ENCODE results near the gene DPT.

- TF ChIP-seq, protein P1, sequence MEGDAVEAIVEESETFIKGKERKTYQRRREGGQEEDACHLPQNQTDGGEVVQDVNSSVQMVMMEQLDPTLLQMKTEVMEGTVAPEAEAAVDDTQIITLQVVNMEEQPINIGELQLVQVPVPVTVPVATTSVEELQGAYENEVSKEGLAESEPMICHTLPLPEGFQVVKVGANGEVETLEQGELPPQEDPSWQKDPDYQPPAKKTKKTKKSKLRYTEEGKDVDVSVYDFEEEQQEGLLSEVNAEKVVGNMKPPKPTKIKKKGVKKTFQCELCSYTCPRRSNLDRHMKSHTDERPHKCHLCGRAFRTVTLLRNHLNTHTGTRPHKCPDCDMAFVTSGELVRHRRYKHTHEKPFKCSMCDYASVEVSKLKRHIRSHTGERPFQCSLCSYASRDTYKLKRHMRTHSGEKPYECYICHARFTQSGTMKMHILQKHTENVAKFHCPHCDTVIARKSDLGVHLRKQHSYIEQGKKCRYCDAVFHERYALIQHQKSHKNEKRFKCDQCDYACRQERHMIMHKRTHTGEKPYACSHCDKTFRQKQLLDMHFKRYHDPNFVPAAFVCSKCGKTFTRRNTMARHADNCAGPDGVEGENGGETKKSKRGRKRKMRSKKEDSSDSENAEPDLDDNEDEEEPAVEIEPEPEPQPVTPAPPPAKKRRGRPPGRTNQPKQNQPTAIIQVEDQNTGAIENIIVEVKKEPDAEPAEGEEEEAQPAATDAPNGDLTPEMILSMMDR (IDR thresholded peaks at IDR 0.05; ENCODE audit: insufficient read depth, low read depth, low read length), result no peak
- TF ChIP-seq EZH2 (IDR thresholded peaks at IDR 0.05; ENCODE audit: insufficient read depth, low read length), result no peak
Measured at GRCh38 chr1:168735974-168736373, 7.0 kb upstream of the DPT start.
